Thyroid gland (tissue), 4 donors: ENCODE data around the gene ODAD2. TPM values are rescaled to one million over a fixed set of nuclear protein-coding genes. Genes with fewer than 3 reads are reported as not detected.

Experiments used
- DNase-seq, 2 donors: peaks; one replicate each; pipeline ENCODE4 v3.0.0-alpha.2; 2019
- H3K27ac ChIP-seq, 3 donors: fragments of 200-600 bp; sonication (generic); 1 replicate in 2 of 3; 2 replicates in 1 of 3; pipeline ENCODE4 v1.5.1; 2016 to 2019; ENCODE audit warnings: mild to moderate bottlenecking in 1 of 3, moderate library complexity in 1 of 3
- H3K27me3 ChIP-seq: fragments of 200-600 bp; sonication (generic); one replicate; pipeline ENCODE4 v1.5.1; 2019
- H3K36me3 ChIP-seq, 2 donors: fragments of 200-600 bp; sonication (generic); one replicate each; pipeline ENCODE4 v1.5.1; 2016 to 2019
- H3K4me1 ChIP-seq, 2 donors: fragments of 200-600 bp; sonication (generic); one replicate each; pipeline ENCODE4 v1.5.1; 2017 to 2019
- H3K4me3 ChIP-seq, 3 donors: fragments of 200-600 bp; sonication (generic); replicated peaks in 1 of 3; 1 replicate in 2 of 3; 2 replicates in 1 of 3; pipeline ENCODE4 v1.5.1; 2016; ENCODE audit warnings: mild to moderate bottlenecking in 1 of 3
- H3K9me3 ChIP-seq: fragments of 200-600 bp; sonication (generic); one replicate; pipeline ENCODE4 v1.5.1; 2017
- CTCF ChIP-seq, 6 experiments: fragments of 200-600 bp in 3 of 6; fragments of 450-650 bp in 3 of 6; sonication (generic) in 3 of 6; IDR thresholded peaks; one replicate each; pipeline ENCODE4 v1.5.1; 2016 to 2019; ENCODE audit warnings: antibody characterized with exemption in 6 of 6, mild to moderate bottlenecking in 2 of 6, inconsistent platforms in 1 of 6, moderate library complexity in 1 of 6
- POLR2A ChIP-seq, 2 donors: fragments of 450-650 bp; IDR thresholded peaks; one replicate each; pipeline ENCODE4 v1.6.1; 2017; ENCODE audit warnings: antibody characterized with exemption in 2 of 2, mild to moderate bottlenecking in 2 of 2, moderate library complexity in 1 of 2
- WGBS, 2 donors: methylation state at CpG; one replicate each; pipeline ENCODE4 v1.1.5; 2017; 5-methylcytosine and 5-hydroxymethylcytosine counted together
- intact Hi-C: fragments of 100-400 bp; cut with DNase I; formaldehyde crosslinking; loops from one replicate; pipeline ENCODE4 v1.15.1; 2023
- total RNA-seq, 4 donors: library from RNA; depleted of rRNA; stranded (reverse); fragments of >200 nt; gene quantifications; one replicate each; pipeline ENCODE4 v1.2.3, GENCODE V29; 2016

Gene ODAD2
- total RNA-seq, 4 donors from 2014 or later, result 0.11 to 0.50 TPM; not detected in 2

DNA sequence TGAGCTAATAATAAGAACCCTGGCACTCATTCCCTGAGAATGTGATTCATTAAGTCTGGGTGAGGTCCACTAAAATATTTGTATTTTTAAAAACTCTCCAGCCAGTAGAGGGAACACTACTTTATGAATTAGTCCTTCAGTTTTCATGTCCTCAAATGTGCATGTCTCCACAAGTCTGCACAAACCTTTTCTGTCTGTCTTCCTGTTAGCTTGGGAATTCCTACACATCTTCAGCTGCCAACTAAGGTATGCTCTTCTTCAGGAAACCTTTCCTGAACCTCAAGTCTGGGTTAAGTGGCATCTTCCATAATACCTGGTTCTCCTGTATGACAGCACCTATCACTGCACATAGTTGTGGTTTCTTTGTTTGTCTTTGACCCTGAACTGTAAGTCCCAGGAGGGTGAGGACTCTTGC lies 133.7 kb downstream of the ODAD2 start:
- intact Hi-C loops, result no loop called here

DNA sequence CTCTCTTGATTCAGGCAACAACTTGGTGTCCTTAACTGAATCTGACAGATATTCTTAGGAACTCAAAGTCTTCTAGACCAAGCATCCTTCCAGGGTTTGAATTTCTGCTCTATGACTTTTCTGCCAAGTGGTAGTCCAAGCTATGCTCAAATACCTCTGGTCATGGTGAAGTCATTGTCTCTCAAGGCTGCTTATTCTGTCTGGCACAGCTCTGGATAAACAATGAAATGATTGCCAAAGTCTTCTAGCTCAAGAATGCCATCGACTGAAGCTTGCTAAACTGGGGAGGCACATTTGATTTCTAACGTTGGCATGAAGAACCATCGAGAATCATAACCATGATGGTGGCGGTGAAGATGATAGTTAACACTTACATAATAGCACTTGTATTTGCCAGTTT lies 137.1 kb downstream of the ODAD2 start:
- no peaks in the 10 kb centered on the region for H3K4me1 ChIP-seq
- no peaks in the 10 kb centered on the region for H3K27me3 ChIP-seq
- no peak for TF ChIP-seq POLR2A (IDR thresholded peaks at IDR 0.05)
- TF ChIP-seq CTCF (IDR thresholded peaks at IDR 0.05), result no peak
- no peaks in the 10 kb centered on the region for H3K9me3 ChIP-seq
- 62 to 64% methylated on average over 4 of the region's 4 CpGs for WGBS, 2 donors
- no peak overlapping the region for H3K27ac ChIP-seq
- H3K36me3 ChIP-seq, result no peaks in the 10 kb centered on the region
- no peak overlapping the region for H3K4me3 ChIP-seq
- intact Hi-C loops, result no loop called here
- peak in 1 of 2 donors; percentile 2 for DNase-seq

More for the DNA sequence above, 133.7 kb downstream of the ODAD2 start:
- Histone ChIP-seq H3K9me3 (no peaks in the 10 kb centered on the region), H3K27me3 (no peaks in the 10 kb centered on the region), H3K36me3 (no peaks in the 10 kb centered on the region), H3K27ac (no peak overlapping the region), H3K4me1 (no peaks in the 10 kb centered on the region), H3K4me3 (no peak overlapping the region)
- no peak for DNase-seq
- TF ChIP-seq CTCF (IDR thresholded peaks at IDR 0.05), result no peak
- TF ChIP-seq POLR2A (IDR thresholded peaks at IDR 0.05), result no peak

DNA sequence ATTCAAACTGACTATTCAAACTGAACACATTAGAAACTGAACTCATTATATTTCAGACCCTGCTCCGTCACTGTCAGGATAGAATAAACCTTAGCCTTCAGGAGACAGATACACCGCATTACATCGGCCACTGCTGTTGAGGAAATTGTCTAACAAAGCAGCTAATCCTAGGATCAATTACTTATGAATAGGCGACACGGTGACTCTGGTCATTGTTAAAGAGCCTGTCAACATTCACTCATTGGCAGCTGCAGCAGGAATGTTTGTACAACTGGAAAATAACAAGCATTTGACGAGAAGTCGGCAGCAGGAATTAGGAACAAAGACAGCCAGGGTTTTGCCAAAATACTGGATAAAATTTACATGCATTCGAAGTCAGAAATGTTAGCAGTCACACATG lies 141.3 kb downstream of the ODAD2 start:
- no peaks in the 10 kb centered on the region for H3K4me1 ChIP-seq
- WGBS, 2 donors, result 41 to 44% methylated on average over 8 of the region's 8 CpGs
- no peak overlapping the region for H3K4me3 ChIP-seq
- H3K27me3 ChIP-seq, result no peaks in the 10 kb centered on the region
- no peak for DNase-seq
- TF ChIP-seq POLR2A (IDR thresholded peaks at IDR 0.05) (no peak), CTCF (IDR thresholded peaks at IDR 0.05) (no peak)
- H3K27ac ChIP-seq, result no peak overlapping the region
- intact Hi-C loops, result no loop called here
- no peaks in the 10 kb centered on the region for H3K36me3 ChIP-seq
- no peaks in the 10 kb centered on the region for H3K9me3 ChIP-seq

DNA sequence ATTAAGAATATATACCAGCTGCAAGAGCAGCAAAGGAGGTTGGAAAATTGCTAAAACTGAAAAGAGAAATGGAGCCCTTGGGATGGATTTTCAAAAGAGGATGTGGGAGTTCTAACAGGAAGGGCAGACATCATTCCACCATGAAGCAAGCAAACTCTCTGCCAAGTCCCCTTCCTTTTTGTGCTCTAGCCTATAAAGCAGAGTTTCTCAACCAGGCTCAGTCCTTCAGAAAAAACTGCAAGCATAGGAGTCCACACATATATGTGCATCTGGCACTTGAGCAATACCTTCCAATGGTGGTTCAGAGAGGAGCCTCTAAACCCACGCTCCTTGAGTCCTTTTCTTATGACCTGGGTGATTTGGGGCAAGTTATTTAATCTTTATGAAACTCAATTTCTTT lies 154.7 kb downstream of the ODAD2 start:
- Histone ChIP-seq H3K27ac (no peak overlapping the region), H3K36me3 (no peaks in the 10 kb centered on the region), H3K27me3 (no peaks in the 10 kb centered on the region), H3K4me1 (no peaks in the 10 kb centered on the region), H3K9me3 (no peaks in the 10 kb centered on the region), H3K4me3 (no peak overlapping the region)
- no peak for DNase-seq
- intact Hi-C loops, result no loop called here
- WGBS, 2 donors, result 72 to 94% methylated on average over 1 of the region's 1 CpG
- TF ChIP-seq CTCF (IDR thresholded peaks at IDR 0.05) (no peak), POLR2A (IDR thresholded peaks at IDR 0.05) (no peak)

- no peaks in the 10 kb centered on the region for H3K27me3 ChIP-seq
- no peak overlapping the region for H3K4me3 ChIP-seq
- no peak for DNase-seq
- H3K27ac ChIP-seq, result no peak overlapping the region
- no peaks in the 10 kb centered on the region for H3K9me3 ChIP-seq
- WGBS, 2 donors, result 83 to 85% methylated on average over 8 of the region's 8 CpGs
- TF ChIP-seq CTCF (IDR thresholded peaks at IDR 0.05) (no peak), POLR2A (IDR thresholded peaks at IDR 0.05) (no peak)
- no peaks in the 10 kb centered on the region for H3K36me3 ChIP-seq
- no peaks in the 10 kb centered on the region for H3K4me1 ChIP-seq
- intact Hi-C loops, result no loop called here
Observed at GRCh38 chr10:27838901-27839300, 160.0 kb downstream of the ODAD2 start.
